GM21528 (cell line): ENCODE results near the gene ZNF668.
"Not testable (repeated sequence)": the region's sequence is repeated elsewhere in the genome, so short reads cannot be mapped to it uniquely, and the experiment has no call there.

ENCODE experiments used
- ATAC-seq: cut with Tn5 transposase; IDR thresholded peaks from one replicate; pipeline ENCODE4 v1.9.1; 2021; ENCODE audit warnings: mild to moderate bottlenecking, moderate library complexity; ENCODE audit not compliant: unreplicated experiment, low FRiP score

Gene ZNF668

DNA sequence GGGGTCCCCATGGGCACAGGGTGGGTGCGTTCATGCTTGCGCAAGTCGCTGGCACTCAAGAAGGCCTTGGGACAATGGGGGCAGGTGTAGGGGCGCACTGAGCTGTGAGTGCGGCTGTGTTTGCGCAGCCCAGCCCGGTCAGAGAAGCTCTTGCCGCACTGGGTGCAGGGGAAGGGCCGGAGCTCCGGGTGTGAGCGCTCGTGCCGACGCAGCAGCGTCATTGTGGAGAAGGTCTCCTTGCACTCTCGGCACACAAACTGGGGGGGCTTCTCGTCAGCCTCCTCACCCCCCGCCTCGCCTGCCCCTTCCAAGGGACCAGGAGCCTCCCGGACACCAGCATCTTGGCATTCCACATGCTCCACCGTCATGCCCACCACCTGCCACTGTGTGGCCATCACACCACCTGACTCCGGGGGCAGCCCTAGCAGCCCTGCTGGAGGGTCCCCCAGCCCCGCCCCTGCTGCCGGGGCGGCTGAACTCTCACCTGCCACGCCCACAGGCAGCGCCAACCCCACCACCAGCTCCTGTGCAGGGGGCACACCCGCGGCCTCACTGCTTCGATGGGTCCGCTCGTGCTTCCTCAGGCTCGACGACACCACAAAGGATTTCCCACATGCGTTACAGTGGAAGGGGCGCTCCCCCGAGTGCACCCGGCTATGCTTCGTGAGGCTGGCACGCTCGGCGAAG, 12.8 kb downstream of the ZNF668 start:
- ATAC-seq, result no peak

DNA sequence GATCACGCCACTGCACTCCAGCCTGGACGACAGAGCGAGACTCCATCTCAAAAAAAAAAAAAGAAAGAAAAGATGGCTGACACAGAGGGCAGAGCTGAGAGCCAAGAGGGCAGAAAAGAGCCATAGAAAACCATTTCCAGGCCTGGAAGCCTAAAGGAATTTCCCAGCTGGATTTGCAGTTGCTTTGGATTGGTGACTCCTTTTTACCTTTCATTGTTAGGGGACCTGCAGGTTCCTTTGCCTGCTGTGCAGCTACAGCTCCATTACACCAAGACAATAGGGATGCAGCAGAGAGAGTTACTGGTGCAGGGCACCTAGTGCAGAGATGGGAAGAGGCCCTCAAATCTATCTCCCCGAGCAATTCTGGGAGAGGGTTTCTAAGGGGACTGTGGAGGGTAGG, 18.4 kb downstream of the ZNF668 start:
- ATAC-seq, result no peak

DNA sequence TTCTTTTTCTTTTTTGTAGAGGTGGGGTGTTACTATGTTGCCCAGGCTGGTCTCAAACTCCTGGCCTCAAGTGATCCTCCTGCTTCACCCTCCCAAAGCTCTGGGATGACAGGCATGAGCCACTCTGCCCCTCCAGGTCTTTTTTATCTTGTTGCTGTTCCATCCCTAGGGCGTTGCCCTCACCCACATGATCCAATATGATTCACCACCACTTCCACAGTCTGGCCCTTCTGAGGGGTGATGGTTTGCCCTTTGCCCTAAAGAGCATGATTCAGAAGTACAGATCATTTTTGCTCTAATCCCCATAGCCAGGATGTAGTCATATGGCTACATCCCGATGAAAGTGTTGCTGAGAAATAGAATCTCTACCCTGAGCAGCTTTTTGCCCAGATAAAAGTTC, 21.9 kb downstream of the ZNF668 start:
- ATAC-seq, result no peak

DNA sequence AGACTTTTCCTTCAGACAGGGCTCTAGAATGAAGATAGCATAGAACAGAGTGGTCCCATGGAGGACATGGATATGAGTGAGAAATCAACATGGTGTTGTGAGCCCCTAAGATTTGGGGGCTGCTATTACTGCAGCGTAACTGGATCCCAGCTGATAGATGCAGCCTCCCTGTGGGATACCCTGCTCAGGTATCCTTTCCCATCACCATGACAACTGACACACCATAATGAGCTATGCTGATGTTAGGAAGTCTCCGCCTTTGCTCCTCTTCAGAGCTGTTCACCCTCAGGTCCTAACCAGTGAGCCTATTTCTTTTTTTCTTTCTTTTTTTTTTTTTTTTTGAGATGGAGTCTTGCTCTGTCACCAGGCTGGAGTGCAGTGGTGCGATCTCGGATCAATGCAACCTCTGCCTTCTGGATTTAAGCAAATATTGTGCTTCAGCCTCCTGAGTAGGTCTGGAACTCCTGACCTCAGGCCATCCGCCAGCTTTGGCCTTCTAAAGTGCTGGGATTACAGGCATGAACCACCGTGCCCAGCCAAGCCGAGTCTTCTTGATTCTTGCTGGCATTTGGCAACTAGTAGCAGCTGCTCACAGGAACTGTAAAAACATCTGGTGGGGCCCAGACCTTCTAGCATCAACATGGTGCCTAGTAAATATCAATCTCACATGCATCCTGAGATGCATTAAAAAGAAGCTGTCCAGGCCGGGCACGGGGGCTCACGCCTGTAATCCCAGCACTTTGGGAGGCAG, 23.6 kb downstream of the ZNF668 start:
- no peak for ATAC-seq

DNA sequence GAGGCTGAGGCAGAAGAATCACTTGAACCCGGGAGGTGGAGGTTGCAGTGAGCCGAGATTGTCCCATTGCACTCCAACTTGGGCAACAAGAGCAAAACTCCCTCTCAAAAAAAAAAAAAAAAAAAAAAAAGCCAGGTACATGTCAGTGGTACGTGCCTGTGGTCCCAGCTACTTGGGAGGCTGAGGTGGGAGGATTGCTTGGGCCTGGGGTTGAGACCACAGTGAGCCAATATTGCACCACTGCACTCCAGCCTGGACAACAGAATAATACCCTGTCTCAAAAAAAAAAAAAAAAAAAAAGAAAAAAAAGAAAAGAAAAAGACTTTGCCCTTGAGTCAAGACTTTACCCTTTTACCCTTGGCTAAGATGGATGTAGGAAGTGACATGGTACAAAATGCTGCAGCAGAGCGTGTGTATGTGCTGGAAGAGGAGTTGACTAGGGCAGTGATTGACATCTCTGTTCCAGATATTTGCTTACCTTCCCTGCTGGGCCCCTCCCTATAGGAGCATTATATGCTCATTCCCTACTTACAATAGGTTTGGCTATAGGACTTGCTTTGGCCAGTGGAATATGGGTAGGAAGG, 30.1 kb downstream of the ZNF668 start:
- ATAC-seq, result no peak

DNA sequence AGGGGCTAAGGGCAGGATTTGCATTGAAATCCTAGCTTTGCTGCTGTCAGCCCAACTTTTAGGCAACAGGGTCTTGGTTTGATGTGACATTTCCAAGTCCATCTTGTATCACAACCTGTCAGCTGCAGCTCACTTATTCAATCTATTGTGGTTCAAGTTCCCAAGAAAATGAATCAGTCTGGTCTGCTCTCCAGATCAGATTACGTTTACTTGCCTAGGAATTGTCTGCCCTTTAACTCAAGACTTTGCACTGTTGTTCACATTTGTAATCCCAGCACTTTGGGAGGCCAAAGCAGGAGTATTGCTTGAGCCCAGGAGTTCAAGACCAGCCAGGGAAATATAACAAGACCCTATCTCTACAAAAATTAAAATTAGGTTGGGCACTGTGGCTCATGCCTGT, 30.7 kb downstream of the ZNF668 start:
- no peak for ATAC-seq

DNA sequence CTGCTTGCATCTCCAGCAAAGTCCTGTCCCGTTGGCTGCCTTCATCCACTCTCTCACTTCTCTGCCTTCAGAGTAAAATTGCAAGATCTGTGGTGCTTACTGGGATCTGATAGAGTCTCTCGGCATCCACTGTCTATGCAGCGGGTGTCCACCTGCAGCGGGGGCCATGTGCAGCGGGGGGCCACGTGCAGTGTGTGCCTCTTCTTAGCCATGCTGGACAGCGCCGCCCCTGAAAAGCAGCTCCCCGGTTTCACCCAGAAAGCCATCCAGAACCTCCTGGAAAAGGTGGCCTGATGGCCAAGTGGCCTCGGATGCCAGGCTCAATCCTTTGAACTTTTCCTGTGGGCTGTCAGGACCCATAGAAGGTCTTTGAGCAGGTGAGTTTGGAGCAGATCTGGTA, 31.2 kb downstream of the ZNF668 start:
- no peak for ATAC-seq

DNA sequence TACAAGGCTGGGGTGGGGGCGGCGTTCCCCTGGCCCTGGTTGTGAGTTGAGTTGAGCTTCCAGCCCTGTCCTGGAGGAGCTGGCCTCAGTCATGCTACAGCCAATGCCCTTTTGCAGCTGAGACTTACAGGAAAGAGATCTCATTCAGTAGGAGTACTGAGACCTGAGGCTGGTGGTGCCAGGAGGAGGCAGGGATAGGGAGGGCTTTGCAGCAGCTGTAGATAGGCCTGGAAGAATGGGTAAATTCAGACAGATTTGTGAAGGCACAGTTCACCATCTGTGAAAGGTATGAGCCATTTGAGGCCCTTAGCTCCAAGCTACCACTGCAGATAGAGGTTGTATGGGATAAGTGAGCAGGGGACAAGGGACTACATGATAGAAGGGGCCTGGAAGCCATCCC, 35.0 kb downstream of the ZNF668 start:
- ATAC-seq, result no peak

DNA sequence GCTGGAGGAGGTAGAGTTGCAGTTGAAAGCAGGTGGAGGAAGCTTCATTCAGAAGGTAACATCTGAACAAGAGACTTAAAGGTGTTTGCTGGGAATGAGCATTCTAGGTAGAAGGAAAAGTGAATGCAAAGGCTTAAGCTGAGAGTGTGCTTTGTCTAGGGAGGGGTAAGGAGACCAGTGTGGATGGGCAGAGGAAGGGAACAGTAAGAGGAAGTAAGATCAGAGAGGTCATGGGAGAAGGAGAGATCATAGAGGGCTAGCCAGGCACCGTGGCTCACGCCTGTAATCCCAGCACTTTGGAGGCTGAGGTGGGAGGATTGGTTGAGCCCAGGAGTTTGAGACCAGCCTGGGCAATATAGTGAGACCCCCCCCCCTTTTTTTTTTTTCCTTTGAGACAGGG, 37.3 kb downstream of the ZNF668 start:
- no peak for ATAC-seq

DNA sequence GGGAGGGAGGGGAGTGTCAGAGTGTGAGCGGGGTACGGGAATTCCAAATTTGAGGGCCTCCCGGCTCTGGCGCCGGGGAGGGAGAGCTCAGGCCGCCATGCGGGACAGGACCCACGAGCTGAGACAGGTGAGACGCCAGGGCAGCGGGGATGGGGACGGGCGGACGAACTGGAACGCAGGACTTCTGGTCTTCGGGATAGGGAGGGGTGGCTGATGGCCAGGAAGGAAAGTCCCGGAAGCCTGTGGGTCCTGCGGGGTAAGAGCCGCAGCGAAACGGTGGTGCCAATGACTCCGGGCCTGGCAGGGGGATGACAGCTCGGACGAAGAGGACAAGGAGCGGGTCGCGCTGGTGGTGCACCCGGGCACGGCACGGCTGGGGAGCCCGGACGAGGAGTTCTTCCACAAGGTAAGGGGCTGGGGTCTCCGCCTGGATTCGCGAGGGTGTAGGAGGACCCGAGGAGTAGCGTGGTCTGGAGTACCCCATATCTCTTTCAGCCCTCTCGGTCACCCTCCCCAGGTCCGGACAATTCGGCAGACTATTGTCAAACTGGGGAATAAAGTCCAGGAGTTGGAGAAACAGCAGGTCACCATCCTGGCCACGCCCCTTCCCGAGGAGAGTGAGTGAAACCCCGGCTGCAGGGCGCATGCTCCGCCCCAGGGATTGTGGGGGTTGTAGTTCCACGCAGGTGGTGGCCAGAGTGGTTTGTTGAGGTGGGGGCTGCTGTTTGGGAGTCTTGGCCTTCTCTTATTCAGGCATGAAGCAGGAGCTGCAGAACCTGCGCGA, 40.1 kb downstream of the ZNF668 start:
- ATAC-seq, result peak; percentile 48

DNA sequence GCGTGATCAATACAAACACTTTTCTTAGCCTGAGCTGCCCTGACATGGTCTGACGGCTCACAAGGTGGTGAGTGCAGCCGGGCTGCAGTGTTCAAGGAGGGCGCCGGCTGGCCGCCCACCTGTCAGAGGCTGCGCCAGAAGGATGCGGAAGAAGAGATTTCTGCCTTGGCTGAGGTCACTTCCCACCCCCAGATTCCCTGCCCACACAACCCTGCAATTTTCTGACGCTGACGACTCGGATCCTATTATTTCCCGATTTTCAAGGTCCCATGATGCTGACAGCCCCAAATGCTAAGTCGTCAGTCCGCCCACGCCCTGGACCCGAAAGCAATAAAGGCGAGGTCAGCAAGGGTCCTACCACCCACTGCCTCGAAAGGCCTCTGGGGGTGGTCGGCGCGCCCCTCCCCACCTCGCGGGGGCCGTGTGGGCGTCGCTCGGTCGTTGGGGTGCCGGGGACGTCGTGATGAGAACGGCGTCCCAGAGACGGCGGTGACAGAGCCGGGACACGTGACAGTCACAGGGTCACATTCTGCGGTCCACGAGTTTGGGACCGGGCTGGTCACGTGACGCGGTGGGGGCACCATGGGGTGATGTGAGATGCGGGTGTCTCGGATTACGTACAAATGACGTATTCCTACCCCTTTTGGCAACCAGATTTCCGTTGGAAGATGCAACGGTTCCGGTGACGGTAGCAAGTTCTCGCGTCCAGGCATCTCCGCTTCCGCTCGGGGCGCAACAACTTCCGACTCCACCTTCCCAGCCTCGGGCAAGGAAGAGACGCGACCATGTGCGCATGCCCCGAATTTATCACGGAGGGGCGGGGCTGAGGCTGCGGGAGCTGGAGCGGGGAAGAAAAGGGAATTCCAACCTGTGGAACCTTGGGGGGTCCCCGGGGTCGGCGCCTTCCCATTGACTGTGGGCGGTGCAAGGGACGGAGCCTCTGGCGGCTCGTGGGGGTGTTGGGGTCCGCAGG, 41.0 kb downstream of the ZNF668 start, which contains the start of gene STX4:
STX4 (plus strand) TSS at position 823 of the 973 bp plus-strand sequence. CDS start 248 bp downstream, outside the sequence.
- ATAC-seq, result peak; percentile 63

DNA sequence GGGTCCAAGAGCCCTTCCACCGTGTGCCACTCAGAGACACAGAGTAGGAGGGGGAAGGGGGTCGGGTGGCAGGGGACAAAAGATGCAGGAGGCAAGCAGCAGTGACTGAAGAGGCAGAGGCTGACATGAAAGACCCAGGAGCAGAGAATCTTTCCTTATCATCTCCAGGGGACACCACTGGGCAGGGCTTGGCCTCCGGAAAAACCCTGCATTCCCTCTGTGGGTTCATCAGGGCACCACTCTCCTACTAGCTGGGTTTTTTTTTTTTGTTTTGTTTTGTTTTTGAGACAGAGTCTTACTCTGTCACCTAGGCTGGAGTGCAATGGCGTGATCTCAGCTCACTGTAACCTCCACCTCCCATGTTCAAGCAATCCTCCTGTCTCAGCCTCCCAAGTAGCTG, 42.8 kb downstream of the ZNF668 start:
- ATAC-seq, result no peak

DNA sequence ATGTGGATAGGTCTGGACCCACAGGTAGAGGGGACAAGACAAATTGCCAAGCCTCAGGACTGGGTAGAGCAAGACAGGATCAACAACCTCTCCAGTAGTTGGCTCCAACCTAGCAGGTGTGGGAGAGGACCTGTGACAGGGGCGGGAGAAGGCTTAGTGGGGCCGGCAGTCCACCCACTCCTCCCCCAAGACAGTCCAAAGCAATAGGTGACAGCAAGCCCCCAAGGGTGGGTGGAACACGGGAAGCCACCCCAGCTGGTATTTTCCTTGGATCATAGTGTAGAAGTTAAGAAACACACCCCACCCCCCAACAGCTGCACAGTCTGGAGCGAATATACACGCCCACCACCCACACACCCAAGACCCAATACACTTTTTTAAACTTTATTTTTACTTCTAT, 44.8 kb downstream of the ZNF668 start:
- ATAC-seq, result no peak

DNA sequence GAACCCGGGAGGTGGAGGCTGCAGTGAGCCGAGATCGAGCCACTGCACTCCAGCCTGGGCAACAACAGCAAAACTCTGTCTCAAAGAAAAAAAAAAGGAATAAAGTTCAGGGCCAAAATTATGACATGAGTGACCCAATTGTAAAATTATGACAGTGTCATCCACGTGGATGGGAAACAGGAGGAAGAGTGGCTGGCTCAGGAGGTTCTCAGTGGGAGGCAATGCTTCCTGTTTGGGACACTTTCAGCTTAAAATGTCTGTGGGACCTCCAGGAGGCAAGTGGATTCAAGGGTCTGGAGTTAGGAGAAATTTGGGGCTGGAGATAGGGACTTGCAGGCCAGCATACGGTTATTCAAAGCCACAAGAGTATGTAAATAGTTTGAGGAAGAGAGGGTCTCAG, 48.7 kb downstream of the ZNF668 start:
- no peak for ATAC-seq

DNA sequence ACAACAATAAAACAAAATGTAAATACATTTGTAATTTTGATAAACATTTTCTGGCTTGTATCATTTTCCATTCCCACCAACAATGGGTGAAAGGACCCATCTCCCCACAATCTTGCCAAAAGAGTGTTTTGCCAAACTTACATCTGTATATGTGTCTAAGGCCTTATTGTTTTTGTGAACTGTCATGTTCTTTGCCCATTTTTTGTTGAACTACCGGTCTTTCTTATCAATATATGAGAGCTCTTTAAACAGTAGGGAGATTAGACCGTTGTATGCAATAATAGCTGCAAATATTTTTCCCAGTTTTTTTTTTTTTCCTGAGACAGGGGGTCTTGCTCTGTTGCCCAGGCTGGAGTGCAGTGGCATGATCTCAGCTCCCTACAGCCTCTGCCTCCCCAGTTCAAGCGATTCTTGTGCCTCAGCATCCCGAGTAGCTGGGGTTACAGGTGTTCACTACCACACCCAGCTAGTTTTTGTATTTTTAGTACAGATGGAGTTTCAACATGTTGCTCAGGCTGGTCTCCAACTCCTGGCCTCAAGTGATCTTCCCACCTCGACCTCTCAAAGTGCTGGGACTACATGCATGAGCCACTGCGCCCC, 50.3 kb downstream of the ZNF668 start:
- ATAC-seq, result no peak

DNA sequence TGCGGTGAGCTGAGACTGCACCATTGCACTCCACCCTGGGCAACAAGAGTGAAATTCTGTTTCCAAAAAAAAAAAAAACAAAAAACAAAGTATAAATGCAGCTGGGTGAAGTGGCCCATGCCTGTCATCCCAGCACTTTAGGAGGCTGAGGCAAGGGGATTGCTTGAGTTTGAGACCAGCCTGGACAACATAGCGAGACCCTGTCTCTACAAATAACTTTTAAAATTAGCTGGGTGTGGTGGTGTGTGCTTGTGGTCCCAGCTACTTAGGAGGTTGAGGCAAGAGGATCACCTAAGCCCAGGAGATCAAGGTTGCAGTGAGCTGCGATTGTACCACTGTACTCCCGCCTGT, 50.8 kb downstream of the ZNF668 start:
- ATAC-seq, result no peak

DNA sequence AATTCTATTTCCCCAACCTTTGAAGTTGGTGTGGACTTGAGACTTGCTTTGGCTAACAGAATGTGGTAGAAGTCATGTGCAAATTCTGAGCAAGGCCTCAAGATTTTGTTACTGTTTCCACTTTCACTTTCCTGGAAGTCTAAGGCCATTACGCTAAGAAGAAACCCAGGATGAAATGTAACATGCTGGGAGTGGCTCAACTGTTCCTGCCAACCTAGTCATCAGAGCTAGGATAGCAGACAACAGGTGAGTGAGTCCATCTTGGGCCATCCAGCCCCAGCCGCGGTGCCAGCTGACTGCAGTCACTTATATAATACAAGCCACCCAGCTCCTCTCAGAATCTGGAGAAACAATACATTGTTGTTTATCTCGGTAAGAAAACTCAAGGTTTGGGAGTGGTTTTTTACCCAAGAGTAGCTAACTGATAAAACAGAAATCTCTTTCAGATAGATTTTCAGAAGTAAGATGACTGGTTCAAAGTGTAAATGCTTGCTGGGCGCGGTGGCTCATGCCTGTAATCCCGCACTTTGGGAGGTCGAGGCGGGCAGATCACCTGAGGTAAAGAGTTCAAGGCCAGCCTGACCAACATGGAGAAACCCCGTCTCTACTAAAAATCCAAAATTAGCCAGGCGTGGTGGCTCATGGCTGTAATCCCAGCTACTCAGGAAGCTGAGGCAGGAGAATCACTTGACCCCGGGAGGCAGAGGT, 51.3 kb downstream of the ZNF668 start:
- ATAC-seq, result no peak

DNA sequence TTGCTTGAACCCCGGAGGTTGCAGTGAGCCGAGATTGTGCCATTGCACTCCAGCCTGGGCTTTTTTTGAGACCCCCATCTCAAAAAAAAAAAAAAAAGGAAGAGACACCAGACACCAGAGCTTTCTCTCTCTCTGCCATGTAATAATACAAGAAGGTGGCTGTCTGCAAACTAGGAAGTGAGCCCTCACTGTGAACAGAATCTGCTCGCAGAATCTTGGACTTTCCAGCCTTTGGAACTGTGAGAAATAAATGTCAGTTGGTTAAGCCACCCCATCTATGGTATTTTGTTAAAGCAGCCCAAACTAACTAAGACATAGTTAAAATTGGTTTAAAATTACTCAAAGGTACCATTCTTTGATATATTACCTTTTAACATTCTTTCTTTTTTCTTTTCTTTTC, 53.5 kb downstream of the ZNF668 start:
- no peak for ATAC-seq

DNA sequence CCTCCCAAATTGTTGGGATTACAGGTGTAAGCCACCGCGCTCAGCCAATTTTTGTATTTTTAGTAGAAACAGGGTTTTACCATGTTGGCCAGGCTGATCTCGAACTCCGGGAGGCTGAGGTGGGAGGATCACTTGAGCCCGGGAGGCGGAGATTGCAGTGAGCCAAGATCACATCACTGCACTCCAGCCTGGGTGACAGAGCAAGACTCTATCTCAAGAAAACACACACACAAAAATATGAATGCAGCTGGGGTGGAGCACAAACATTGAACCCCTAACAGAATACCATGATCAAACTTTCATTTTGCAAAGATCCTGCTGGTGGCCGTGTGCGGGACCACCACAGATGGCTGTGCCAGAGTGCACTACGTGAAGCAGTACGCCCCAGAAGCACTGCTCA, 56.3 kb downstream of the ZNF668 start:
- not testable (repeated sequence) for ATAC-seq
